Fibroblast of skin of right biceps (primary cell): ENCODE results near the gene MCM10.
"Not testable (repeated sequence)": the region's sequence is repeated elsewhere in the genome, so short reads cannot be mapped to it uniquely, and the experiment has no call there.

Experiments
- DNase-seq: peaks from one replicate; pipeline ENCODE4 v3.0.0-alpha.2; 2013

Gene MCM10

DNA sequence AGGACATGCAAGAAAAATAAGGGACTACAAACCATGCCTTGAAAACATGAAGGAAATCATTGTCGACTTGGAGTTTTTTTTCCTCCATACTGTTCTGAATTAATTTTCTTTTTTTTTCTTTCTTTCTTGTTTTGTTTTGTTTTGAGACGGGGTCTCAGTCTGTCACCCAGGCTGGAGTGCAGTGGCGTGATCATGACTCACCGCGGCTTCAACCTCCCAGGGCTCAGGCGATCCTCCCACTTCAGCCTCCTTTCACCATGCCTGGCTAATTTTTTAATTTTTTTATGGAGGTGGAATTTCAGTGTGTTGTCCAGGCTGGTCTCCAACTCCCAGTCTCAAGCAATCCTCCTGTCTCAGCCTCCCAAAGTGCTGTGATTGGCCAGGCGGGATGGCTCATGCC is 61.2 kb downstream of the MCM10 start:
- DNase-seq: no peak

DNA sequence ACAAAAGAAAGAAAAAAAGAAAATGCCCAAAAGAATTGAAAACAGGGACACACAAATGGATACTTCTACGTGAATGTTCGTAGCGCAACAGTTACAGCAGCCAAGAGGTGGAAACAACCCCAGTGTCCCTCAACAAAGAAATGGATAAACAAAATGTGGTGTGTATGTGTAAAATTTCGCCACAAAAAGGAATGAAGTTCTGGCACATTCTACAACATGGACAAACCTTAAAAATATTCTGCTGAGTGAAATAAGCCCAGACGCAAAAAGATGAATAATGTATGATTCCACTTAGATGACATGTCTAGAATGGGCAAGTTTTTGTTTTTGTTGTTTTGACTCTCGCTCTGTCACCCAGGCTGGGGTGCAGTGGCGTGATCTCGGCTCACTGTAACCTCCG is 61.9 kb downstream of the MCM10 start:
- no peak for DNase-seq

DNA sequence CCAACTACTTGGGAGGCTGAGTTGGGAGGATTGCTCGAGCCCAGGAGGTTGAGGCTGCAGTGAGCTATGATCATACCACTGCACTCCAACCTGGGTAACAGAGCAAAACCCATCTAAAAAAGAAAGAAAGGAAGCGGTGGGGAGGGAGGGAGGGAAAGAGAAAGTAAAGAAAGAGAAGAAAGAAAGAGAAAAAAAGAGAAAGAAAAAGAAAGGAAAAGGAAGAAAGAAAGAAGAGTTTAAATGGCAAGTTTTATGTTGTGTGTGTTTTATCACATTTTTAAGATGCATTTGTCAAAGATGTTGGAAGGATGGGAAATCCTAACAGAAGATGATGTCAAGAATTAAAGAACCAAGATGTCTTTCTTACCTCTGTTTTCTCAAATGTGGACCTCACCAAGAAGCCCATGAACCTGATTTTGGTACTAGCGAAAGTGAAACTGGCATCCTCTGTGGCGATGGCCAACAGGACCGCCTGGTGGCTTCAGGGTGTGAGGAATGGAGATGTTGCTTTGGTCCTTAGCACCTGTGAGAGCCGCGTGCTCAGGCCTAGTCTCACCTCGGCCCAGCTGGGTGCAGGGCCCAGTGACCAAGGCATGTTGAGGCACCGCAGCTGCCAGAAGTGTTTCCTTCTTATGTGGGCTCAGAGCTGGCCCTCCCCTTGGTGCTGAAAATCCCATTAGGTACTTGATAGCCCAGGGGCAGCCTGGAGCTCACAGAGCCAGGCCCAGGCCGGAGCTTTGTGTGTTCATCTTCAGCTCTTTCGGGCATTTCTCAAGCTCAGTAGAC is 63.0 kb downstream of the MCM10 start:
- no peak for DNase-seq

DNA sequence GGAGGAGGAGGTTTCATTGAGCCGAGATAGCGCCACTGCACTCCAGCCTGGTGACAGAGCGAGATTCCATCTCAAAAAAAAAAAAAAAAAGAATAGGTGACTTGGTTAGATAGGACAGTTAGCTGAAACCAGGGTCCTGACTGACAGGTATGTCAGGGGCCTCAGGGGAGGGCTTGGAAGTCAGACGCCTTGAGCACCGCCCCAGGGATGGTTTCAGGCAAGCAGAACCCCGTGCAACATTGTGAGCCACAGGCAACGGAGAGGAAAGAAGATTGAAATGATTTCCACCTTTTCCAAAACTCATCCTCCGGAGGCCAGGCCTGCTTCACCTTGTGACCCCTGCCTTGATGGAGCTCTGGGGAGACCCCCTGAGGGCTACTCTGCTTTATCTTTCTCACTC is 64.2 kb downstream of the MCM10 start:
- no peak for DNase-seq

DNA sequence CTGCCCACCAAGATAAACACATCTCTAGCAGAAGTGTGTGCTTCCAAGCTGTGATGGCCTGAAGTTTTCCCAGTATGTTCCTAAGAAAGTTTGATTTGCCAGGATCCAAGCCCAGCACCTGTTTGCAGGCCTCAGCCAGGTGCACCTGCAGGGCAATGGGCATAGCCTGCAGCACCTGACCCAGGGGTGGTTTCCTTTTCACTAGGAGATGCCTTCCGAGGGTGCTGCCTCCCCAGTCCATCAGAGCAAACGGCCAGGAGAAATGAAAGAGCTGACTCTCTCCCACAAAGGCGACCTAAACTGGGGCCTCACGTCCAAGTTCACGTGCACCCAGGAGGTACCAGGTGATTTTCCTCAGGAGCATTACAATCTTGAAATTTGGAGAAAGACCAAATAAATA is 65.7 kb downstream of the MCM10 start:
- DNase-seq: no peak

DNA sequence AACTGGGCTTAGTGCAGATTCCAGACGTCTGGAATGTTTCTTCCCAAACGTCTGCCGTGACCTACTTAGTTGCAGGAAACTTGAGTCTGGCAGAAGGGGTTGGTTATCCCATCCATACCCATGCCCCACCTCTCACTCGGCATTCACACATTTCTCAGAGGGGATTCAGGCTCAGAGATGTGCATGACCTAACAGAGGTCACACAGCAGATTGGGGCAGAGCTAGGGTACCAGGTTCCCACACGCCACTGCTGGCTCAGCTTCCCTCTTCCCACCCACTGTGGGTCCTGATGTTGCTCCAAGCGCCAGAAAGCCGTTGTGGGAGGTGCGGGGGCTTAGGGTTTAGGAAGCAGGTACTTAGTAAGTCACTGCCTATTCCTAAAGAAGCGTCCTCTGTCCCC is 69.8 kb downstream of the MCM10 start:
- DNase-seq: no peak

DNA sequence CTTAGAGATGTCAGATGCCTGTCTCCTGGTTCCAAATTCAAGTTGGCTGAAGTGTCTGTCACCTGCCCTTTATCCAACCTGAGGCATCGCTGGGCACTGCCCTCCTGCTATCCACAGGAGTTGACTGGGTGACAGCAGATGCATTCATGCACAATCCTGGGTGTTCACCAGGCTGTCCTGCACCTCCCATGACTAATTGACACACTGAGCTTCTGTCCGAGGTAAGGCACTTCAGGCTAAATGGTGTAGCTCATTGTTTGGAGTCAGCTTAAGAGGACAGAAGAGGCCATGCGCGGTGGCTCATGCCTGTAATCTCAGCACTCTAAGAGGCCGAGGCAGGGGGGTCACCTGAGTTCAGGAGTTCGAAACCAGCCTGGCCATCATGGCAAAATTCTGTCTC is 70.5 kb downstream of the MCM10 start:
- no peak for DNase-seq

DNA sequence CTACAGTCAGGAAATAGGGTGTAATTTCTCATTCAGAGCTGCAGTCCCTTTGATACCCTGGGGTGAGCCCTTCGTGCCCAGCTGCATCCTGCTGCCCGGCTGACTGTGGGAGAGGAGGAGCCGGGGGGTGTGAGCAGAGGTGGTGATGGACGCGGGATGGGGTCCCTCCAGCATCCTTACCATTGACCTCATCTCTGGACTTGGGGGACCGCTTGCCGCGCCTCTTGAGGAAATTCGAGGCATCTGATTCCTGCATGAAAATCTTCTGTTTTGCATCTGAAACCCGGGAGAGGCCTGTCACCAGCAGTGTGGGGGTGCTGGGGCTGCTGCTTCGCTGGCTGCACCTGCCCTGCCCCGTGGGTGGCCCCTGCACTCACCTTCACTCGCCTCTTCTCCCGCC is 72.0 kb downstream of the MCM10 start:
- DNase-seq: no peak

DNA sequence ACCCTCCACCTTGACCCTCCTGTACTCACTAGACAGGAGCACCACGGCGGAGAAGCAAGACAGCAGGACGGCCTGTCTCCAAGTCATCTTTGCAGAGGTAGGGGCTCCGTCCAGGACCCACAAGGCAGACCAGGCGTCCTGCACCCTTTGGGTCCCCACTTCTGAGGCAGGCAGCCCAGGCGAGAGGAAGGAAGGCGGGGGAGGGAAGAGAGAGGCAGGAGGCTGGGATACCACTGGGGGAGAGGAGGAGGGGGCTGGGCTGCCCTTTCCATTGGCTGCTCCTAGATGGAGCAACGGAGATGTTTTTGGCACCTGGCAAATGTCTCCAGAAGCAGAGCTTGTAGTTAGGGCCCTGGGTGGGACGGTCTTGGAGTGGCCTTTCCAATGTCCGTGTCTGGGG is 72.8 kb downstream of the MCM10 start, which contains the start of gene UCMA:
Gene UCMA, minus strand, starts transcription at position 203 of the 400 bp plus-strand sequence. Its CDS starts 116 bp downstream, at position 87.
- no peak for DNase-seq

DNA sequence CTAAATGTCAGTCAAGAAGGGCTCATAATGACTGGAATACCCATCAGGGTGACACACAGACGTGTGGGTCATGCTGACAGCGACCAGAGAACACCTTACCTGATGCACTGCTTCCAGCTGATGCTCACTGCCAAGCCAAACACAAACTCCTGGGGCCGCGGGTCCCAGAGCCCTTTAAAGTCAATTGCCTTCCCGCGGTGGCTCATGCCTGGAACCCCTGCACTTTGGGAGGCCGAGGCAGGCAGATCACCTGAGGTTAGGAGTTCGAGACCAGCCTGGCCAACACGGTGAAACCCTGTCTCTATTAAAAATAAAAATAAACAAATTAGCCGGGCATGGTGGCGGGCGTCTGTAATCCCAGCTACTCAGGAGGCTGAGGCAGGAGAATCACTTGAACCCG is 73.4 kb downstream of the MCM10 start:
- not testable (repeated sequence) for DNase-seq

DNA sequence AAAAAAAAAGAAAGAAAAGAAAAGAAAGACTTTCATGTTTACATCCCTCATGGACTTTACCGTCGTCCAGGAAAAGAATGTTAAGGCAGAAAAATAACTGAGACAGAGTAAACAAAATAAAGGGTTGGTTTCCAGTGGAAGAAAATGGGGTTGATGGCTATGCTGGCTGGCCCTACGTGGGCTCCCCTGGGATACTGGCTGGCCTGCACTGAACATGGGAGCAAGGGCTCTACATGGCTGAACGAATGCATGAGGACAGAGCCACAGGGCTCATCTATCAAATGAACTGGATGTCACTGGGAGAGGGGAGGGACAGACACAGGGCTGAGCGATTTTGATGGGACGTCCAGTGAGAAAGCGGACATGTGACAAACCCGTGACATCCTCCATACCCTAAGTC is 75.3 kb downstream of the MCM10 start:
- no peak for DNase-seq

DNA sequence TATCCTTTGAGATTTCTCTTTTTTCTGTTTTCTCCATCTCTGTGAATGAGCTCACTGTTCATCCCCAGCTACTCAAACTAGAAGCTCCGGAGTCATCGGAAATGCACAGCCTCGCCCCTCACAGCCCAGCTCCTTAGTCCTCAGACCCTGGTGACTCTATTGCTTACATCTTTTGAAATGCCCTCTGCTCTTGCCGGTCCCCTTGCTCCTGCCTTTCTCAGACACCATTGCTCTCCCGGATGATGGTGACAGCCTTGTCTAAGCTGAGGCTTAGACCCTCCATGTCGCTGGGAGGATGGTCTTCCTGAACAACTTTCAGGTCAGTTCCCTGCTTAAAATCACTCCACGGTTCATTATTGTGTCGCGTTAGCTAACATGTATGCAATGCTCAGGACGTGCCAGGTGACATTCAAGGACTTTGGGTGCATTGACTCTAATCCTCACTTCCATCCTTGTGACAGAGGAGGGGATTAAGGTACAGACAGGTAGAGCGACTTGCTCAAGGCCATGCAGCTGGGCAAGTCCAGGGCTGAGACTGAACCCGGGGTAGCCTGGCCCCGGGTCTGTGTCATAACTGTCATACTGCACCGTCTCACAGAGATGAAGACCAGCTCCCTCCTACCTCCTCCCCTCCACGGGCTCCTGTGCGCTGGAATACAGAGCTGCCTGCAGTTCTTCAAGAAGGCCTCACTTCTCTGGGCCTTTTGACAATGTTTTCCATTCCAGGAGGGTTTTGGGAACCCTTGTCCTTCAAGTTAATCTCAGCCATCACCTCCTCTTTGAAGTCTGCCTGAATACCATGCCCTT is 77.1 kb downstream of the MCM10 start:
- no peak for DNase-seq

DNA sequence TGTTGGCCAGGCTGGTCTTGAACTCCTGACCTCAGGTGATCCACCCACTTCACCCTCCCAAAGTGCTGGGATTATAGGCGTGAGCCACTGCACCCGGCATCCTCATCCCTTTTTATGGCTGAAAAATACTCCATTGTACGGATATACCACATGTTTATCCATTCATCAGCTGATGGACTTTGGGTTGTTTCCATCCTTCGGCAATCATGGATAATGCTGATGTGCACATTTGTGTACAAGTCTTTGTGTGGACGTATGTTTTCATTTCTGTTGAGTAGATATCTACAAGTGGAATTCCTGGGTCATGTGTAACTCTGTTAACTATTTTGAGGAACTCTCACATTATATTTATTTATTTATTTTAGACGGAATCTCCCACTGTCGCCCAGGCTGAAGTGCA is 78.6 kb downstream of the MCM10 start:
- DNase-seq: no peak

DNA sequence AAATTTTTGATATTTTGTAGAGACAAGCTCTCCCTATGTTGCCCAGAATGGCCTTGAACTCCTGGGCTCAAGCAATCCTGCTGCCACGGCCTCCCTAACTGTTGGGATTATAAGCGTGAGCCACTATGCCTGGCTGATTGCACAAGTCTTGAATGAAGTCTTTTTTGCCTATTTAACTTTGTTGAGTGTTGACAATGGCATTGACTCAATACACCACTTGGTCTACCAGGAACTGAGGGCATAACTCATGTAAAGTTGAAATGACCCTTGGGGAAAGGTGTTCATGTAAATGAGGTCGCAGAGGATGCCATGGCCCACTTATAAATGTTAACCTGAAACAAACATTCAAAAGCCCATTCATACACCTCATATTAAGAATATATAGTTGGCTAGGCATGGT is 80.3 kb downstream of the MCM10 start:
- DNase-seq: no peak

DNA sequence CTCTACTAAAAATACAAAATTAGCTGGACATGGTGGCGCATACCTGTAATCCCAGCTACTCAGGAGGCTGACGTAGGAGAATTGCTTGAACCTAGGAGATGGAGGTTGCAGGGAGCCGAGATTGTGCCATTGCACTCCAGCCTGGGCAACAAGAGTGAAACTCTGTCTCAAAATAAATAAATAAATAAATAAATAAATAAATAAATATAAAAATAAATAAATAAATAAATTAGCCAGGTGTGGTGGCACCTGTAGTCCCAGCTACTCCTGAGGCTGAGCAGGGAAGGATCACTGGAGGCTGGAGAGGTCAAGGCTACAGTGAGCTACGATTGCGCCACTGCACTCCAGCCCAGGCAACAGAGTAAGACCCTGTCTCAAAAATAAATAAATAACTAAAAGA is 80.9 kb downstream of the MCM10 start:
- DNase-seq: not testable (repeated sequence)

DNA sequence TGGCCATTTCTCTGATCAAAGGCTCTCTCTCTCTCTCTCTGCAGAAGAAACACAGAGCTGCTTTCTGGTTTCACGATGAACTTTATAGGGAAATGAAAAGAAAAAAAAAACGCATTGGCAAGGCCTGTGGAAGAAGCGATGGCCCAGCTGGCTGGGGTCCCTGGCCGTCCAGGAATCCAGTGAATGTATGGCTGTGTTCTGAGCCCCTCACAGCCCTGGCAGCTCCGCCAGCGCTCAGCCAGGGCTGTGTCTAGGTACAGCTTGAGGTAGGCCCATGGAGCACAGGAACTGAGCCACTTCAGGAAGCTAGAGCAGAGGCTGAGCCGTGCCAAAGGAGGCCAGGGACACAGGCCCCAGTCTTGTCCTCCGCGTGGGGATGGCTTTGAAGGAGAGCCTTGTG is 85.9 kb downstream of the MCM10 start:
- DNase-seq: no peak

DNA sequence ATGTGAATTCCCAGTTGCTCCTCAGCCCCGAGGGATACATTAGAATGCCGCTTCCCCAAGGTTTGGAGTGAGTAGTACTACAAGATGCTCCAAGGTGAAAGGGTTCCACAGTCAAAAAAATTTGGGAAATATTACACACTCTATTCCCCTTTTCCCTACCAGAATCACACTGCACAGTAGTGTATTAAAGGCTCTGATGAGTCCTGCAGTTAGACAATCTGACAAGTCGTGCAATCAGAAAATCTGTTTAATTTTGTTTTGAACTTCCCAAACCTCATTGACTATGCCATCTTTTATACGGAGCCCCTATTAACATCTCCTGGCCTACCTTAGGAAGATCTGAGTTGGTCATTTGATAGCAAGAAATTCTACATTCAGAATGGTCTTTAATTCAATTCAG is 86.4 kb downstream of the MCM10 start:
- DNase-seq: no peak

DNA sequence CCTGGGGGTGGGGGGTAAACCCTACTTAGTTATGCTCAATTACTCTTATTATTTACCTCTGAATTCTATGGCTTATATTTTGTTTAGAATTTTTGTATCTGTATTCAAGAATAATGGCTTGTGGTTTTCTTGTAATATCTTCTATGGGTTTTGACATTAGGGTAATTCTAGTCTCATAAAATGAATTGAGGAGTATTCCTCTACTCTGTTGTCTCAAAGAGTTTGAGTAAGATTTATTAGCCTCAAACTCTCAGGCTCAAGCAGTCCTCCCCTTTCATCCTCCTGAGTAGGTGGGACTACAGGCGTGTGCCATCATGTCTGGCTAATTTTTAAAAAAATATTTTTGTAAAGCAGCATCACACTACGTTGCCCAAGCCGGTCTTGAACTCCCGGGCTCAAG is 92.4 kb downstream of the MCM10 start:
- DNase-seq: no peak

DNA sequence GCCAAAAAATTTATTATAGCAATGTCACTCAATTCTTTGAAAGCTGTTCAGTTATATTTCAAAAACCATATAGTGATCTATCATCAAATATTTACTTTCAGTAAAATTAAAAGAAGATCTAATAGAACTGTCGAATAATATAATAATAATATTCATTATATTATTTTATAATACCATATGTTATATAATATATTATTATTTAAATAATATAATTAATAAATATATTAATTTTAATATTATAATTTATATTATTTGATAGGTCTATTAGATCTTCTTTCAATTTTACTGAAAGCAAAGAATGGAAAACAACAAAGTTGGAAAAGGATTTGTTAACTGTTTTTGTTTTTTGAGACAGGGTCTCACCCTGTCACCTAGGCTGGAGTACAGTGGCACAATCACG is 95.3 kb downstream of the MCM10 start:
- no peak for DNase-seq

DNA sequence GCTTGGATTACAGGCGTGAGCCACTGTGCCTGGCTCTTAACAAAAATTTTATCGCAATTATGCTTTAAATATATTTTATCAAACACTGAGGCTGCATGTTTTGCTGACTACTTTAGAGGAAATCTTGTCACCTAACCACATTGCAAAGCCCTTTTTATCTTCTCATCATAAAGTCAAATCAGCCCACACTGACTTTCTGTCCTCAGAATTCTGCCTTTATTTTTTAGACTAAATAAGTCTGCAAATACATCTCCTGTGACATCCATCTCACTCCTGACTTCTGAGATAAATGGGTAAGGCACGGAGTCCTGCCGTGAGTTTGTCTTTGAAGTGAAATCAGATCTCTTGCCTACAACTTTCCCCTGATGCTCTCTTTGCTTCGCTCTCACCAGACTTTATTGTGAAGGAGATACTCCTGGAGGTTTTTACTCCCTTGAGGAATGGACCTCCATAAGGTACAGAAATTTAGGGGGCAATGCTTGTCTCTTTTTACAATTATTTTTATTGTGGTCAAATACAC is 96.3 kb downstream of the MCM10 start:
- no peak for DNase-seq
